Epidermal melanocyte (primary cell): ENCODE results near the gene DCC.

Source experiments
- DNase-seq: peaks from one replicate; pipeline ENCODE4 v3.0.0; 2011; ENCODE audit warnings: low spot score; ENCODE audit not compliant: insufficient read length

The DCC gene

DNA sequence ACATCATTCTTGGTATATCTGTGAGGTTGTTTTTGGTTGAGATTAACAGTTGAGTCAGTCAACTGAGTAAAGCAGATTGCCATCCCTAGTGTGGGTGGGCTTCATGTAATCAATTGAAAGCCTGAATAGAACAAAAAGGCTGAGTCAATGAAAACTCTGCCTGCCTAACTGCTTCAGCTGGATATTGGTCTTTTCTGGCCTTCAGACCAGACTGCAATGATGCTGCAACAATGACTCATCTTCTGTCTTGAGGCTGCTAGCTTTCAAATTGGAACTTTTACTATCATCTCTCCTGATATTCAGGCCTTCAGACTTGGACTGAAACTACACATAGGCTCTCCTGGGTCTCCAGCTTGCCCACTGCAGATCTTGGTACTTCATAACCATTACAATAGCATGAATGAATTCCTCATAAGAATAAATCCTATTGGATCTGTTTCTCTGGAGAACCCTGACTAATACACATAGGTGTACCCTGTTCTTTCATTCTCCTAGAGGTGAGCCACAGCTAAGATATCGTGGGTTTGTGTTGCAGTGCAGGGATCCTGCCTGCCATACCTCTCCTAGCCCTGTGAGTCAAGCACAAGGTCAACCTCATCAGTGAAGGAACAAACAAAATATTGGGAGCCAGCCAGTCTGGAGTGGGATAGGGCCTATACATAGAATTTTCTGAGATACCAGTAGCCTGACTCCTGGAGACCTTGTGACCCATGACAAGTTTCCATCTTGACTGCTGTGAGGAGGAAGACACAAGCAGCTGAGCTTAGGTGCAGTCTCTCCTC, 473.8 kb downstream of the DCC start:
- DNase-seq = no peak

- no peak for DNase-seq
These were observed 475.7 kb downstream of the DCC start for GRCh38 chr18:52815651-52816050.

DNA sequence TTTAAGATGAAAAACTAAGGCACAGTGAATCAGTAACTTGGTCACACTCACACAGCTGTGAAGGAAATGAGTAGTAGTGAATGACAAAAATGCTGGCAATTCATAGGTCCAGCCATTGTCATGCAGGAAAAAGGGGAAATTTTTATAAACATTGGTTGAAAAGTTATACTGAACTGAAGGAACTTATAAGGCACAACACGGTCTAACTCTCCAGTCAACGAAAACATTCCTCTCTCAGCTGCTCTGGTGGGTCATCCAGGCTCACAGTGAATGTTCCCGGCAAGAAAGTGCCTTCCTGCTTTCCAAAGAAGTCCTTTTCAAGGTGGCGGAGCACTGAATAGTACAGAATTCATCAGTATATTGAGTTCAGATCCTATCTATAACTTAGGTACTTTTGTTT, 476.1 kb downstream of the DCC start:
- no peak for DNase-seq

- DNase-seq = no peak
These were observed 482.2 kb downstream of the DCC start for GRCh38 chr18:52822160-52822559.

DNA sequence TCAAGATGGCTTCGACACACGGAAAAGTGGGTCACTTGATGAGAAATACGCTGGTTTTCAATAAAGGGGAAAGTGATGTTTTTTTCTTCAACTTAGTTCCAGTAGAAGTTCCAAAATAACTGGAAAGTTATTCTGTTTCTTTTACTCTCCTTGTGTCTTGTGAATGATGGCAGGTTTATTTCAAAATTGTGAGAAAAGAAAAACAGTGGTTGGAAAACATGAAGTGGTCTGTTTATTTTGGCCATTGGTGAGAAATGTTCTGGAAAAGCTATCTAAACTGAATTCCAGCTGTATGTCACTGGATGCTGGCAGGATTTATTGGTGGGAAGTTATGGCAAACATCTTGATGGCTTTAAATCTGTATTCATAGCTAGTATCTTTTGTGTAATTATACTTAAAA, 484.1 kb downstream of the DCC start:
- DNase-seq = no peak

GRCh38 chr18:52826994-52827393, 487.0 kb downstream of the DCC start:
- no peak for DNase-seq

- DNase-seq = no peak
These were observed 489.3 kb downstream of the DCC start for GRCh38 chr18:52829320-52829719.

- no peak for DNase-seq
These were observed 489.9 kb downstream of the DCC start for GRCh38 chr18:52829876-52830405.

DNA sequence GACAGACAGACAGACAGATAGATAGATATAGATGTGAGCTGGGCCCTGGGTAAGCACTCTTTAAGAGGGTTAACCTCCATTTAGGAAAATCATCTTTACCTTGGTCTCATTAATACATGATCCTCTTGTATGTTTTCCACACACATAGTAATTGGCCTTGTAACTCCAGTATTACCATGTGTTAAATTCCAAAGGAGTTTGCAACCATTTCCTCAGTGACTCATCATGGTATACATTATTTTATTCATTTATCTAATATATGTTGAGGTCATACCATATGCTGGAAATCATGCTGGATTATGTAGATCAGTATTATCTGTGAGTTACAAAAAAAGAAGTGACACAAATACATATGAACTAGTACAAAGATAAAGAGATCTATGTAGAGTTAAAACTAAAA, 504.3 kb downstream of the DCC start:
- no peak for DNase-seq

- DNase-seq = no peak
These were observed 505.0 kb downstream of the DCC start for GRCh38 chr18:52845036-52845435.

DNA sequence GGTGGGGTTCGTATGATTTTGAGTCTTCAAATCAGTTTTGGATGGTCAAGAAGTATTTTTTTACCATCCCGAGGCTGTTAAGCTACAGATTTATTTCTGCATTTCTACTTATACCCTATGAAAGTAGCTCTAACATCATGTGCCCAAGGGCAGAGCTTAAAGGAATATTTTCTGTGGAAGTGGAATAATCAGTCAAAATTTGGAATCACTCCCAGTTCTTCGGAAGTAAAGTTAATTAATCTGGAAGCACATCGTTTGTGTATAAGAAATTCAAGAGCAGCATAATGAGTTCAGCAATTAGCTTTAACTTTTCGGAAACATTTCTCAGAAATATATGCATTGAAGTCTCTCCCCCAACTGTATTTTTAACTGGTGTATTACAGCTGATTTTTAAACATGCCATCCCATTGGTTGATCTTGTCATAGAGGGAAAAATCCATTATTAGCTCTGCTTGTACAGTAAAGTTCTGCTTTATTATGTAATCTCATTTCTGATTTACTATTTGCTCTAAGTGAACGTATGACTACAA, 510.1 kb downstream of the DCC start:
- no peak for DNase-seq

- DNase-seq = no peak
These were observed 521.6 kb downstream of the DCC start for GRCh38 chr18:52861558-52861957.

DNA sequence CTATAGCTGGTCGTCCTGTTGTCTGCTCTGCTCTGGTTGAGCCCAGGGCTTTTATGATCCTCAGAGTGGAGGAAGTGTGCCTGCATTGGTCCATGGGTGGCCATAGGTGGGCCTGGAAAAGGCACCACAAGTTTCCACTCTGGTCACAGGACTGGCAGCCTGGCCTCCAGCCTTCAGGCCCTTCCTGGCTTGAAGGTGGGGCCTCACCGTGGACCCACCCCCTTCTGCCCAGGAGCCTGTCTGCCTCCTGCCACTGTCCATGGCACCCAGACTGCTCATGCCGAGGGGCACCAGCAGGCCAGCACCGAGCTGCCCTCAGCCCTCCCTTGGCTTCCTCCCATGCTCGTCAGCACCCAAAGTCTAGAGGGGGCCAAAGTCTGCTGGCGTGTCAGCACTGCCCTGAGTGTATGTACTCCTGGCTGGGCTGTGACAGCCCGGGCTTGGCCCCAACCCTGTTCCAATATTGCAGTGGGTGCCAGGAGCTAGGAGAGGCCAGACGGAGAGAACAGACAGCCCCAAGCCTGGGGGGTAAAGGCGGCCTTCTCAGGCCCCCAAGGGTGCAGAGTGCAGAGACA, 529.4 kb downstream of the DCC start:
- no peak for DNase-seq

- DNase-seq = no peak
These were observed 530.2 kb downstream of the DCC start for GRCh38 chr18:52869942-52870907.

DNA sequence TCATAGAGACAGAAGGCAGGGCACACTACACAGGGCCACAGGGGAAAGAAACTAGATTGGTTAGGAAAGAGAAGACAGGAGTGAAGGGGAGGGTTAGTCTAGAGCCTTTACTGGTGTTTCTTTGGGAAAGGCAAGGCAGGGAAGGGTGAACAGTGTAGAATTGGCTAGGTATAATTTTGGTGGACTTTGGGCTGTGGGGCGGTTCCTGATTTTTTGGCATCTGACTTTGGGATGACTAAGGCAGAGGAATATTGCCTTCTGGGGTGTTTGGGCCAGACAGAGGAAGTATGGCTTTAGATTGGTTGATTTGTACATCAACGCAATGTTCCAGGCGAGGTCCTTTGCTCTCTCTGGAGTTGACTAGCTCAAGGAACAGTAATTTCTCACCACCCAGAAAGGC, 534.8 kb downstream of the DCC start:
- DNase-seq = no peak

- DNase-seq = no peak
These were observed 535.7 kb downstream of the DCC start for GRCh38 chr18:52875725-52876124.

GRCh38 chr18:52888014-52888413, 548.0 kb downstream of the DCC start:
- no peak for DNase-seq

DNA sequence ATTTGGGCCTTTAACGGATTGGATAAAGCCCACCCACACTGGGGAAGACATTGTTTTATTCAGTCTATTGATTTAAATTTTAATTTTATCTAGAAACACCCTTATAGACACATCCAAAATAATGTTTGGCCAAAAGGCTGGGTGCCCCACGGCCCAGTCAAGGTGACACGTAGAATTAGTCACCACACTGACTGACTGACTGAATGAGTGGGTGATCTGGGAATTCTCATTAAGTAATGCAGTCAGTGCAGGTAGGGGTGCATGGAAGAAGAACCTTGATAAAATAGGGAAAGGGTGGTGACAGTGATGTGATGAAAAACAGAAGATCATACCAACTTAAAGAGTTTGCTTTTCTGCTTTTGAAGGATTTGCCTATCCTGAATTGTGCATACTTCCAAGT, 554.8 kb downstream of the DCC start:
- no peak for DNase-seq

- DNase-seq = no peak
These were observed 557.9 kb downstream of the DCC start for GRCh38 chr18:52897611-52898484.

GRCh38 chr18:52898485-52899058, 558.6 kb downstream of the DCC start:
- DNase-seq = no peak
